CMK (cell line): ENCODE results near the gene ZNFX1.
"Not testable (repeated sequence)": the region's sequence is repeated elsewhere in the genome, so short reads cannot be mapped to it uniquely, and the experiment has no call there.

Experiments used
- DNase-seq: peaks from one replicate; pipeline ENCODE4 v3.0.0-alpha.2; 2010; ENCODE audit warnings: low read depth

ZNFX1 gene

DNA sequence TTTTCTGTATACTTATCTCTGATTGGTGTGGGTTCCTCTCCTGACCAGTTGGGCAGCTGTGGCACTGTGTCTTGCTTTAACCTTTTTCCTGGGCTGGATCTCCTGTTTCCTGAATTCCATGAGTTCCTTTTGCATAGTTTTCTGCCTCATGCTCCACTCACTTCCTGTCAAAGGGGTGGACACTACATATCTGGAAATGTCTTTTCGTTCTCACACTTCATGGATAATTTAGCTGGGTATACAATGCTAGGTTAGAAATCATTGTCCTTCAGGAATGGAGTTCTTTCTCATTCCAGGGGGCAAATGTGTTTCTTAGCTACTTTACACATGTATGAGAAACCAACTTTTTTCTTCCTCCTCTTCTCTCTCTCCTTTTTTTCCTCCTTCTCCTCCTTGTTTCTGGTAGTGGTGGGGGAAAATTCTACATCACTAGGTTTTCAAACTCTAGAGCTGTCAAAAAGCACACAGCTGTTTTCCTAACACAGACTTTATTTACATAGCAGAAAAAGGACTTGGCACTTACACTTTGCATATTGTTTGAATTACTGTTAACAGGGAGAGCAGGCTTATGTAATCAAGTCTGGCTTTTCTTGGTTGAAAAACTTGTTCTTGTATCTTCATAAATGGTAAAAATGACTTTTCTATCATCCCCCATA is 67.6 kb downstream of the ZNFX1 start:
- no peak for DNase-seq

DNA sequence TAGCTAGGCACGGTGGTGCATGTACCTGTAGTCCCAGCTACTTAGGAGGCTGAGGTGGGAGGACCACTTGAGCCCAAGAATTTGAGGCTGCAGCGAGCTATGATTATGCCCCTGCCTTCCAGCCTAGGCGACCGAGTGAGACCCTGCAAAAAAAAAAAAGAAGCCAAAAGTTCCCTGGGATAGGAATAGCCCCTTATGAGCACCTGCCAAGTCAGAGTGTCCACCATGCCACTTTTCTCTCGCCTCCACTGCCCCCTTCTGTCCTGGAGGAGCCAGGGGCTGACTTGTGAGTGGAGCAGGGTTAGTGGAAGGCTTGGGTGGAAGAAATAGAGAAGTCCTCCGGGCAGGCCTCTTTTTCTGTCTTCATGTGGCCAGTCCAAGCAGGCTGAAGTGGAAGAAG is 70.8 kb downstream of the ZNFX1 start:
- no peak for DNase-seq

DNA sequence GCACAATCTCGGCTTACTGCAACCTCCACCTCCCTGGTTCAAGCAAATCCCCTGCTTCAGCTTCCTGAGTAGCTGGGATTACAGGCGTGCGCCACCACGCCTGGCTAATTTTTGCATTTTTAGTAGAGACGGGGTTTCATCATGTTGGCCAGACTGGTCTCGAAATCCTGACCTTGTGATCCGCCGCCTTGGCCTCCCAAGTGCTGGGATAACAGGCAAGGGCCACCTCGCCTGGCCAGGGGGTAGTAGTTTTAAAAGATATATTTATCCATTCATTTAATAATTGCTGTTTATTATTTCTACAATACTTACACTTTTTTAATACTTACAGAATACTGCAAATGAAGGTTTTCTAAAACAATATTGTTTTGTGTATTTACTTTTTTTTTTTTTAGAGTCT is 74.1 kb downstream of the ZNFX1 start:
- no peak for DNase-seq

DNA sequence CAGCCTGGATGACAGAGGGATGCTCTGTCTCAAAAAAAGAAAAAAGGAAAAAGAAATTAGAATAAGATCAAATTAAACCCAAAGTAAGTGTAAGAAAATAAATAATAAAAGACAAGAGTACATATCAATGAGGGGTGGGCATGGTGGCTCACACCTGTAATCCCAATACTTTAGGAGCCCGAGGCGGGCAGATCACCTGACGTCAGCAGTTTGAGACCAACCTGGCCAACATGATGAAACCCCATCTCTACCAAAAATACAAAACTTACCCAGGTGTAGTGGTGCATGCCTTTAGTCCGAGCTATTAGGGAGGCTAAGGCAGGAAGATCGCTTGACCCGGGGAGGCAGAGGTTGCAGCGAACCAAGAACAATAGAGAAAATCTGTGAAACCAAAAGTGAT is 74.8 kb downstream of the ZNFX1 start:
- no peak for DNase-seq

DNA sequence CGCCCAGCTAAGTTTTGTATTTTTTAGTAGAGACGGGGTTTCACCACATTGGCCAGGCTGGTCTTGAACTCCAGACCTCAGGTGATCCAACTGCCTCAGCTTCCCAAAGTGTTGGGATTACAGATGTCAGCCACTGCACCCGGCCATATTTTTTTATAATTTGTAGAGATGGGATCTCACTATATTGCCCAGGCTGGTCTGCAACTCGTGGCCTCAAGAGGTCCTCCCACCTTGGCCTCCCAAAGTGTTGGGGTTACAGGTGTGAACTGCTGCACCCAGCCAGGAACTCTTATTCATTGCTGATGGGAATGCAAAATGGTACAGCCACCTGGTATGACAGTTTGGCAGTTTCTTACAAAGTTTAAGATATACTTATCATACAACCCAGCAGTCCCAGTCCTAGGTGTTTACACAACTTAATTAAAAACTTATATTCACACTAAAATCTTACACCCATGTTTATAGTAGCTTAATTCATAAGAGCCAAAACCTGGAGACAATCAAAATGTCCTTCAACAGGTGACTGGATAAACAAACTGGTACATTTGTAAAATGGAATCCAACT is 78.0 kb downstream of the ZNFX1 start:
- no peak for DNase-seq

DNA sequence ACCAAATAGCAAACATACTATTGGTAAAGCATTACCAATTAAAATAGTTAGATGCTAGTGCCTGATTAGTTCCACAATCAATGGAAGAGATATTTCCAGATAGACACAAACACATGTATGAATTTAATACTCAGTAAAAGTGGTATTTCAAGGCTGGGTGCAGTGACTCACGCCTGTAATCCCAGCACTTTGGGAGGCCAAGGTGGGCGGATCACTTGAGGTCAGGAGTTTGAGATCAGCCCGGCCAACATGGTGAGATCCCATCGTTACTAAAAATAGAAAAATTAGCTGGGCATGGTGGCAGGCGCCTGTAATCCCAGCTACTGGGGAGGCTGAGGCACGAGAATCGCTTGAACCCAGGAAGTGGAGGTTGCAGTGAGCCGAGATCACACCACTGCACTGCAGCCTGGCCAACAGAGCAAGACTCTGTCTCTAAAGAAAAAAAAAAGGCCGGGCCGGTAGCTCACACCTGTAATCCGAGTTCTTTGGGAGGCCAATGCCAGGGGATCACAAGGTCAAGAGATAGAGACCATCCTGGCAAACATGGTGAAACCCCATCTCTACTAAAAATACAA is 84.8 kb downstream of the ZNFX1 start:
- DNase-seq: not testable (repeated sequence)
